T47D (cell line): ENCODE data around the gene MIF4GD.
"Not testable (repeated sequence)": the region's sequence is repeated elsewhere in the genome, so short reads cannot be mapped to it uniquely, and the experiment has no call there.

ENCODE experiments used
- DNase-seq, 2 experiments: peaks; one replicate each; pipeline versions ENCODE4 v3.0.0 to v3.0.0-alpha.2; 2011 to 2012; ENCODE audit warnings: low read depth in 1 of 2, low spot score in 1 of 2
- JUND ChIP-seq: IDR thresholded peaks from 2 replicates; pipeline ENCODE4 v1.6.1; 2012; ENCODE audit warnings: low read depth
- in situ Hi-C: cut with HindIII; loops from 2 replicates; pipeline ENCODE4 v1.10.0; 2016; ENCODE audit warnings: low sequenced_read_pairs, low pct_unique_long_range_greater_than_20kb

The MIF4GD gene

GRCh38 chr17:75301049-75301448 is 30.0 kb upstream of the MIF4GD start:
- DNase-seq, result no peak
- no peak for TF ChIP-seq JUND
- in situ Hi-C loops, result no loop called here

DNA sequence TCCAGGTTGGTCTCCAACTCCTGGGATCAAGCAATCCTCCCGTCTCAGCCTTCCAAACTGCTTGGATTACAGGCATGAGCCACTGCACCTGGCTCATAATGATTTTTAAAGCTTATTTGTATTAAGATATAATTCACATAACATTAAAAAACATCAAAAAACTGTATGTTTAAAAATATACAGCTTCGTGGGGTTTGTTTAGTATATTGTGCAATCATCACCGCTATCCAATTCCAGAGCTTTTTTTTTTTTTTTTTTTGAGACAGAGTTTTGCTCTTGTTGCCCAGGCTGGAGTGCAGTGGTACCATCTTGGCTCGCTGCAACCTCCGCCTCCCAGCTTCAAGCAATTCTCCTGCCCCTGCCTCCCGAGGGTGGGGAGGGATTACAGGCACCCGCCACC is 29.2 kb upstream of the MIF4GD start:
- TF ChIP-seq JUND, result no peak
- in situ Hi-C loops, result no loop called here
- DNase-seq, result no peak

- DNase-seq, result no peak
- in situ Hi-C loops, result no loop called here
- TF ChIP-seq JUND, result no peak
Observed at GRCh38 chr17:75295201-75296158, 24.4 kb upstream of the MIF4GD start.

- DNase-seq, result not testable (repeated sequence)
Observed at GRCh38 chr17:75292810-75293448, 21.9 kb upstream of the MIF4GD start.

GRCh38 chr17:75289832-75290337 is 18.9 kb upstream of the MIF4GD start:
- in situ Hi-C loops, result no loop called here

More at GRCh38 chr17:75292810-75293448, 21.9 kb upstream of the MIF4GD start:
- in situ Hi-C loops, result not testable (repeated sequence)

DNA sequence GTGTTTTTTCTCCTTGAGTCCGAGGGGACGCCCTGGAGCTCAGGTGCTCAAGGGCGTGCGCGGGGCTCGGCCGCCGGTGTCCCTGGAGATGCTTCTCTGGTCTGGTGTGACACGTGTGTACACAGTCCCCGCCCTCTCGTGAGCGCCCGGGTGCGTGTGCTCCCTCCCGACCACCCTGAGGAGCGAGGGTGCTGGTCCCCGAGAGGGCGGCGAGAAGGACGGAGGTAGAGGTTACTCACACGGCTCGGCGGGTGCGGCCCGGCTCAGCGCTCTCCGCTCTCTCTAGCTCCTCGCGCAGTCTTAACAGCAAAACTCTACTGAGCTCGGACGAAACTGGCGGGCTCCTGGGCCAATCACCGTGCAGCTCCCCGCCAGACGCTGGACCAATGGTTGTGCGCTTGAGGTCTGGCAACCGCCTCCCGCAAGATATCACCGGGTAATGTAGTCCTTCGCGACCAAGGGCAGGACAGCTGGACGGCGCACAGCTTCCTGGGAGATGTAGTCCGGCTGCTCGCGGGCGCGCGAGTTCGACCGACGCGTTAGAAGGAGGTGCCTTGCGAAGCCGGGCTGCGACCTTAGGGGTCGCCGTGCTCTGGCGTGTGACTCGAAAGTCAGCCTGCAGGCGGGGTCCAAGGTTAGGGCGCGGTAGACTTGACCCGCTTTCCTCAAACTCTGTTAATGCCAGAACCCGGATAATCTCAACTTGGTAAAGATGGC is 18.2 kb upstream of the MIF4GD start, which contains the start of gene SLC25A19:
SLC25A19 (minus strand) TSS at position 319 of the 717 bp plus-strand sequence. CDS start 2,669 bp downstream, outside the sequence.
- no peak for TF ChIP-seq JUND
- in situ Hi-C loops, result no loop called here
- peak; percentile 99 to 100 for DNase-seq

More at GRCh38 chr17:75289832-75290337, 18.9 kb upstream of the MIF4GD start:
- no peak for TF ChIP-seq JUND
- DNase-seq, result peak; percentile 36 to 73

DNA sequence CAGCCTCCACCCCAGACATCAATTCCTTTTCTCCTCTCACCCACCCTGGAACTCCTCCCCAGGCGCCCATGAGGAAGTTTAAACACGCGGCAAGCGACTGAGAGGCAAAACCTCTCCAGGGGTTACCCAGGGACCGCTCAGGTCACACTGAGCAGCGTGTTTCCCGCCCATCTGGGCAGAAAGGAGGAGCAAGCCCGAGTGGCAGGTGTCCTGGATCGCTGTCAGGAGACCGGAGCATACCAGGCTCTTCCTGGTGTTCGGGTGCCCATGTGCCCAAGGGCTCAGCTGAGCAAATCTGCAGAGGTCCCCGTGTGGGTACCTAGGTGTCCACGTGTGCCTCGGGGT is 17.7 kb upstream of the MIF4GD start:
- DNase-seq, result peak; percentile 77 to 81

DNA sequence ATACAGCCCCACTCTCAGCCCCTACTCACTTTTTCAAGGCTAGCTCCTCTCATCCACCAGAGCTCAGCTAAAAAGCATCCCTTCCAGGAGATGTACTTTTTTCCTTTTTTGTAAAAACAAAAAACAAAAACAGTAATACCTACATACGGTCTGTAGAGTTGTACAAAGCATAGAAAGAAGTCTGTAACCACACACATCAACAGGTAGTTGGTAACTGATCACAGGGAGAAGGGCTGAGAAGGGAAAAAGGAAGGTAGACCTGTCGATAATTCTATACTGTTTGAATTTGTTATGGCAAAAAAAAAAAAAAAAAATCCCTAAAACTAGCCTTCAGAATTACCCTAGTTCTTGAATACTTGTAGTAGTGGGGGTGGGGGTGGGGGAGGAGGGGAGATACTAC is 17.3 kb upstream of the MIF4GD start:
- TF ChIP-seq JUND, result no peak
- in situ Hi-C loops, result no loop called here
- DNase-seq, result no peak

More for the DNA sequence above, 17.7 kb upstream of the MIF4GD start:
- no peak for TF ChIP-seq JUND
- in situ Hi-C loops, result no loop called here

DNA sequence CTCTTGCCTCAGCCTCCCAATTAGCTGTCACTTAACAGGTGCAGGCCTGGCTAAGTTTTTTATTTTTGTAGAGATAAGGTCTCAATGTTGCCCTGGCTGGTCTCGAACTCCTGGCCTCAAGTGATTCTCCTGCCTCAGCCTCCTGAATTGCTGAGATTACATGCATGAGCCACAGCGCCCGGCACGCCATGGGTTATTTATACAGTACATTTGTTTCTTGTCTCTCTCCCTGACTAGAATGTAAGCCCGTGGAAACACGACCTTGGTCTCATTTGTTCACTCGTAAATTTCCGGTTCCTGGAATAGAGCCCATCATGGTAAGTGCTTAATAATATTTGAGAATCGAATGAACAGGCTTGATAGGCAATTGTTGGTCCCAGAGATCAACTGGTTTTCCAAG is 16.2 kb upstream of the MIF4GD start:
- in situ Hi-C loops, result no loop called here
- TF ChIP-seq JUND, result no peak
- DNase-seq, result no peak

DNA sequence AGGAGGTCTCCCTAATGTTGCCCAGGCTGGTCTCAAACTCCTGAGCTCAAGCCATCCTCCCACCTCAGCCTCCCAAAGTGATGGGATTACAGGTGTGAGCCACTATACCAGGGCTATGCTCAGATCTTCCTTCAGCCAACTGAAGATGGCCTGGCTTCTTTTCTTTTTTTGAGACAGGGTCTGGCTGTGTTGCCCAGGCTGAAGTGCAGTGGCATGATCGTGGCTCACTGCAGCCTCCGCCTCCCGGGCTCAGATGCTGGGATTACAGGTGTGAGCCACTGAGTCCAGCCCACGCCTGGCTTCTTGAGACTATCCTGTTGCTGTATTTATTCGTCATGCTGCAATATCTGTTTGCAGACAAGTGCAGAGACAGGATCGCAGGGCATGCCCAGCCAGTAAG is 14.1 kb upstream of the MIF4GD start:
- in situ Hi-C loops, result no loop called here
- no peak for TF ChIP-seq JUND
- DNase-seq, result no peak

DNA sequence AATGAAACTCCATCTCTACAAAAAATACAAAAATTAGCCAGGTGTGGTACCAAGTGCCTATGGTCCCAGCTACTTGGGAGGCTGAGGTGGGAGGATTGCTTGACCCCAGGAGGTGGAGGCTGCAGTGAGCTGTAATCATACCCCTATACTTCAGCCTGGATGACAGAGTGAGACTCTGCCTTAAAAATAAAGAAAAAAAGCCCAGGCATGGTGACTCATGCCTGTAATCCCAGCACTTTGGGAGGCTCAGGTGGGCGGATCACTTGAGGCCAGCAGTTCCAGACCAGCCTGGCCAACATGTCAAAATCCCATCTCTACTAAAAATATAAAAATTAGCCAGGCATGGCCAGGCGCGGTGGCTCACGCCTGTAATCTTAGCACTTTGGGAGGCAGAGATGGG is 9.2 kb upstream of the MIF4GD start:
- in situ Hi-C loops, DNase-seq: not testable (repeated sequence)

DNA sequence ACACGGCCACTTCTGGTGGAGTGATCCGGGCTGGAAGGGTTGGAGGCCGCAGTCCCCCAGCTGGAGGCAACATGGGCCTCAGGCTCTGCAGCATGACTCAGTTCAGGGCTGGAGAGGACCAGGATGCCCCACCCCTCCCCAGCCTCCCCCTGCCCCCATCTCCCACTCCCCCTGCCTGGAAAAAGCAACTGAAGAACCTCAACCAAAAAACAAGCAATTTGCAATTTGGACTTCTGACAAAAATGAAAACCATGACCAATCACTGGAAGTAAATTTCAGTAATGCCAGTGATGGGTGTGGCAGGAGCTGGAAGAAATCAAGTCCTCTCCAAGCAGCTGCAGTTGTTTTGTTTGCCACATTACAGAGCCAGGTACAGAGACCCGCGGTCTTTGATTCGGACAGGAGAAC is 6.6 kb upstream of the MIF4GD start:
- DNase-seq, result no peak
- in situ Hi-C loops, result no loop called here
- TF ChIP-seq JUND, result no peak
